Measurements from ENCODE around the gene THSD4. TPM values are rescaled to one million over a fixed set of nuclear protein-coding genes. Genes with fewer than 3 reads are reported as not detected.

The THSD4 gene
- total RNA-seq, 2 experiments from 2014 or later = not detected

GRCh38 chr15:71335591-71335990 lies 220.3 kb downstream of the THSD4 start:
- POLR2A ChIA-PET = no interaction called here

GRCh38 chr15:71336671-71337070 lies 221.4 kb downstream of the THSD4 start:
- CTCF ChIA-PET = no interaction called here
- POLR2A ChIA-PET = no interaction called here

More at GRCh38 chr15:71335591-71335990, 220.3 kb downstream of the THSD4 start:
- CTCF ChIA-PET = no interaction called here

- CTCF ChIA-PET = no interaction called here
- POLR2A ChIA-PET = no interaction called here
Measured at GRCh38 chr15:71337197-71337845, 222.1 kb downstream of the THSD4 start.

- CTCF ChIA-PET = no interaction called here
- POLR2A ChIA-PET = no interaction called here
Measured at GRCh38 chr15:71338265-71338664, 223.0 kb downstream of the THSD4 start.

- CTCF ChIA-PET = no interaction called here
- POLR2A ChIA-PET = no interaction called here
Measured at GRCh38 chr15:71338827-71339542, 223.7 kb downstream of the THSD4 start.

- ChIA-PET CTCF (no interaction called here), POLR2A (no interaction called here)
Measured at GRCh38 chr15:71341811-71342550, 226.7 kb downstream of the THSD4 start.

GRCh38 chr15:71342658-71343057 lies 227.4 kb downstream of the THSD4 start:
- POLR2A ChIA-PET = no interaction called here
- CTCF ChIA-PET = no interaction called here

- POLR2A ChIA-PET = no interaction called here
- CTCF ChIA-PET = no interaction called here
Measured at GRCh38 chr15:71344316-71344715, 229.0 kb downstream of the THSD4 start.

GRCh38 chr15:71345186-71345585 lies 229.9 kb downstream of the THSD4 start:
- ChIA-PET POLR2A (no interaction called here), CTCF (no interaction called here)

- CTCF ChIA-PET = no interaction called here
- POLR2A ChIA-PET = no interaction called here
Measured at GRCh38 chr15:71346464-71346863, 231.2 kb downstream of the THSD4 start.

- CTCF ChIA-PET = no interaction called here
- POLR2A ChIA-PET = no interaction called here
Measured at GRCh38 chr15:71348597-71348996, 233.3 kb downstream of the THSD4 start.

- CTCF ChIA-PET = no interaction called here
- POLR2A ChIA-PET = no interaction called here
Measured at GRCh38 chr15:71349336-71349735, 234.1 kb downstream of the THSD4 start.

- CTCF ChIA-PET = no interaction called here
- POLR2A ChIA-PET = no interaction called here
Measured at GRCh38 chr15:71349736-71350526, 234.7 kb downstream of the THSD4 start.

GRCh38 chr15:71350622-71351378 lies 235.5 kb downstream of the THSD4 start:
- POLR2A ChIA-PET = no interaction called here
- CTCF ChIA-PET = no interaction called here

GRCh38 chr15:71352125-71352524 lies 236.9 kb downstream of the THSD4 start:
- CTCF ChIA-PET = no interaction called here

GRCh38 chr15:71352765-71353164 lies 237.5 kb downstream of the THSD4 start:
- ChIA-PET CTCF (no interaction called here), POLR2A (no interaction called here)

More at GRCh38 chr15:71352125-71352524, 236.9 kb downstream of the THSD4 start:
- POLR2A ChIA-PET = no interaction called here

- CTCF ChIA-PET = no interaction called here
- POLR2A ChIA-PET = no interaction called here
Measured at GRCh38 chr15:71353171-71353570, 237.9 kb downstream of the THSD4 start.

- POLR2A ChIA-PET = no interaction called here
- CTCF ChIA-PET = no interaction called here
Measured at GRCh38 chr15:71355268-71355667, 240.0 kb downstream of the THSD4 start.

- ChIA-PET CTCF (no interaction called here), POLR2A (no interaction called here)
Measured at GRCh38 chr15:71357321-71357732, 242.1 kb downstream of the THSD4 start.

GRCh38 chr15:71357967-71358366 lies 242.7 kb downstream of the THSD4 start:
- ChIA-PET POLR2A (no interaction called here), CTCF (no interaction called here)

Measured in activated CD8-positive, alpha-beta memory T cell treated with anti-CD3 and anti-CD28 coated beads for 36 hours (primary cell).